Measurements from ENCODE around the gene BTBD17.
"Not testable (repeated sequence)": the region's sequence is repeated elsewhere in the genome, so short reads cannot be mapped to it uniquely, and the experiment has no call there.

The BTBD17 gene

GRCh38 chr17:74361230-74362068, at the start of gene BTBD17:
Gene BTBD17, minus strand, starts transcription at chr17:74361868. Its CDS starts 49 bp downstream, at chr17:74361819.
- Histone ChIP-seq H3K27me3 (ENCODE audit: low read depth, low read length) (peaks cover 43% of the 10 kb centered on the region), H3K27ac (ENCODE audit: low read length) (no peak within 1 kb of the TSS), H3K9me3 (ENCODE audit: control insufficient read depth in 1 of 2, low read length in 2 of 2) (no peaks in the 10 kb centered on the region), H3K36me3 (ENCODE audit: control insufficient read depth in 1 of 2, insufficient read depth in 2 of 2, low read length in 2 of 2) (no peaks in the 10 kb centered on the region), H3K4me1 (ENCODE audit: control insufficient read depth in 1 of 2, insufficient read depth in 2 of 2, low read length in 2 of 2) (peaks cover 0 to 19% of the 10 kb centered on the region in 2 donors), H3K4me3 (ENCODE audit: low read depth in 1 of 2, low read length in 2 of 2) (no peak within 1 kb of the TSS)

- Histone ChIP-seq H3K36me3 (ENCODE audit: control insufficient read depth in 1 of 2, insufficient read depth in 2 of 2, low read length in 2 of 2) (no peaks in the 10 kb centered on the region), H3K27me3 (ENCODE audit: low read depth, low read length) (no peaks in the 10 kb centered on the region), H3K4me1 (ENCODE audit: control insufficient read depth in 1 of 2, insufficient read depth in 2 of 2, low read length in 2 of 2) (no peaks in the 10 kb centered on the region), H3K9me3 (ENCODE audit: control insufficient read depth in 1 of 2, low read length in 2 of 2) (no peaks in the 10 kb centered on the region), H3K4me3 (ENCODE audit: low read depth in 1 of 2, low read length in 2 of 2) (no peak overlapping the region), H3K27ac (ENCODE audit: low read length) (no peak overlapping the region)
Observed at GRCh38 chr17:74410001-74410443, 48.4 kb upstream of the BTBD17 start.

- no peaks in the 10 kb centered on the region for H3K27me3 ChIP-seq (ENCODE audit: low read depth, low read length)
- no peaks in the 10 kb centered on the region for H3K9me3 ChIP-seq (ENCODE audit: control insufficient read depth in 1 of 2, low read length in 2 of 2)
- H3K4me3 ChIP-seq (ENCODE audit: low read depth in 1 of 2, low read length in 2 of 2): no peak overlapping the region
- no peaks in the 10 kb centered on the region for H3K4me1 ChIP-seq (ENCODE audit: control insufficient read depth in 1 of 2, insufficient read depth in 2 of 2, low read length in 2 of 2)
- H3K27ac ChIP-seq (ENCODE audit: low read length): no peak overlapping the region
- H3K36me3 ChIP-seq (ENCODE audit: control insufficient read depth in 1 of 2, insufficient read depth in 2 of 2, low read length in 2 of 2): no peaks in the 10 kb centered on the region
Observed at GRCh38 chr17:74408815-74409214, 47.1 kb upstream of the BTBD17 start.

GRCh38 chr17:74408262-74408661, 46.6 kb upstream of the BTBD17 start:
- Histone ChIP-seq H3K36me3 (ENCODE audit: control insufficient read depth in 1 of 2, insufficient read depth in 2 of 2, low read length in 2 of 2) (no peaks in the 10 kb centered on the region), H3K4me1 (ENCODE audit: control insufficient read depth in 1 of 2, insufficient read depth in 2 of 2, low read length in 2 of 2) (no peaks in the 10 kb centered on the region), H3K9me3 (ENCODE audit: control insufficient read depth in 1 of 2, low read length in 2 of 2) (no peaks in the 10 kb centered on the region), H3K27me3 (ENCODE audit: low read depth, low read length) (no peaks in the 10 kb centered on the region), H3K27ac (ENCODE audit: low read length) (no peak overlapping the region), H3K4me3 (ENCODE audit: low read depth in 1 of 2, low read length in 2 of 2) (no peak overlapping the region)

GRCh38 chr17:74407384-74407783, 45.7 kb upstream of the BTBD17 start:
- Histone ChIP-seq H3K9me3 (ENCODE audit: control insufficient read depth in 1 of 2, low read length in 2 of 2) (no peaks in the 10 kb centered on the region), H3K4me3 (ENCODE audit: low read depth in 1 of 2, low read length in 2 of 2) (no peak overlapping the region), H3K4me1 (ENCODE audit: control insufficient read depth in 1 of 2, insufficient read depth in 2 of 2, low read length in 2 of 2) (no peaks in the 10 kb centered on the region), H3K36me3 (ENCODE audit: control insufficient read depth in 1 of 2, insufficient read depth in 2 of 2, low read length in 2 of 2) (no peaks in the 10 kb centered on the region), H3K27me3 (ENCODE audit: low read depth, low read length) (no peaks in the 10 kb centered on the region), H3K27ac (ENCODE audit: low read length) (no peak overlapping the region)

- H3K9me3 ChIP-seq (ENCODE audit: control insufficient read depth in 1 of 2, low read length in 2 of 2); H3K27ac ChIP-seq (ENCODE audit: low read length); H3K4me3 ChIP-seq (ENCODE audit: low read depth in 1 of 2, low read length in 2 of 2); H3K4me1 ChIP-seq (ENCODE audit: control insufficient read depth in 1 of 2, insufficient read depth in 2 of 2, low read length in 2 of 2); H3K27me3 ChIP-seq (ENCODE audit: low read depth, low read length); H3K36me3 ChIP-seq (ENCODE audit: control insufficient read depth in 1 of 2, insufficient read depth in 2 of 2, low read length in 2 of 2): not testable (repeated sequence)
Observed at GRCh38 chr17:74405311-74405710, 43.6 kb upstream of the BTBD17 start.

- H3K36me3 ChIP-seq (ENCODE audit: control insufficient read depth in 1 of 2, insufficient read depth in 2 of 2, low read length in 2 of 2): no peaks in the 10 kb centered on the region
- H3K27me3 ChIP-seq (ENCODE audit: low read depth, low read length): no peaks in the 10 kb centered on the region
- no peaks in the 10 kb centered on the region for H3K4me1 ChIP-seq (ENCODE audit: control insufficient read depth in 1 of 2, insufficient read depth in 2 of 2, low read length in 2 of 2)
- no peak overlapping the region for H3K4me3 ChIP-seq (ENCODE audit: low read depth in 1 of 2, low read length in 2 of 2)
- no peaks in the 10 kb centered on the region for H3K9me3 ChIP-seq (ENCODE audit: control insufficient read depth in 1 of 2, low read length in 2 of 2)
- H3K27ac ChIP-seq (ENCODE audit: low read length): no peak overlapping the region
Observed at GRCh38 chr17:74404789-74405188, 43.1 kb upstream of the BTBD17 start.

GRCh38 chr17:74404218-74404617, 42.5 kb upstream of the BTBD17 start:
- H3K27me3 ChIP-seq (ENCODE audit: low read depth, low read length): no peaks in the 10 kb centered on the region
- no peaks in the 10 kb centered on the region for H3K4me1 ChIP-seq (ENCODE audit: control insufficient read depth in 1 of 2, insufficient read depth in 2 of 2, low read length in 2 of 2)
- H3K36me3 ChIP-seq (ENCODE audit: control insufficient read depth in 1 of 2, insufficient read depth in 2 of 2, low read length in 2 of 2): no peaks in the 10 kb centered on the region
- no peak overlapping the region for H3K4me3 ChIP-seq (ENCODE audit: low read depth in 1 of 2, low read length in 2 of 2)
- no peak overlapping the region for H3K27ac ChIP-seq (ENCODE audit: low read length)
- no peaks in the 10 kb centered on the region for H3K9me3 ChIP-seq (ENCODE audit: control insufficient read depth in 1 of 2, low read length in 2 of 2)

GRCh38 chr17:74403512-74404137, 42.0 kb upstream of the BTBD17 start:
- Histone ChIP-seq H3K36me3 (ENCODE audit: control insufficient read depth in 1 of 2, insufficient read depth in 2 of 2, low read length in 2 of 2) (no peaks in the 10 kb centered on the region), H3K27me3 (ENCODE audit: low read depth, low read length) (no peaks in the 10 kb centered on the region), H3K4me1 (ENCODE audit: control insufficient read depth in 1 of 2, insufficient read depth in 2 of 2, low read length in 2 of 2) (no peaks in the 10 kb centered on the region), H3K27ac (ENCODE audit: low read length) (no peak overlapping the region), H3K9me3 (ENCODE audit: control insufficient read depth in 1 of 2, low read length in 2 of 2) (no peaks in the 10 kb centered on the region), H3K4me3 (ENCODE audit: low read depth in 1 of 2, low read length in 2 of 2) (no peak overlapping the region)

- Histone ChIP-seq H3K36me3 (ENCODE audit: control insufficient read depth in 1 of 2, insufficient read depth in 2 of 2, low read length in 2 of 2) (no peaks in the 10 kb centered on the region), H3K4me1 (ENCODE audit: control insufficient read depth in 1 of 2, insufficient read depth in 2 of 2, low read length in 2 of 2) (no peaks in the 10 kb centered on the region), H3K27ac (ENCODE audit: low read length) (no peak overlapping the region), H3K27me3 (ENCODE audit: low read depth, low read length) (no peaks in the 10 kb centered on the region), H3K4me3 (ENCODE audit: low read depth in 1 of 2, low read length in 2 of 2) (no peak overlapping the region), H3K9me3 (ENCODE audit: control insufficient read depth in 1 of 2, low read length in 2 of 2) (no peaks in the 10 kb centered on the region)
Observed at GRCh38 chr17:74402048-74402447, 40.4 kb upstream of the BTBD17 start.

- Histone ChIP-seq H3K27ac (ENCODE audit: low read length) (no peak overlapping the region), H3K4me3 (ENCODE audit: low read depth in 1 of 2, low read length in 2 of 2) (no peak overlapping the region), H3K9me3 (ENCODE audit: control insufficient read depth in 1 of 2, low read length in 2 of 2) (no peaks in the 10 kb centered on the region), H3K27me3 (ENCODE audit: low read depth, low read length) (no peaks in the 10 kb centered on the region), H3K4me1 (ENCODE audit: control insufficient read depth in 1 of 2, insufficient read depth in 2 of 2, low read length in 2 of 2) (no peaks in the 10 kb centered on the region), H3K36me3 (ENCODE audit: control insufficient read depth in 1 of 2, insufficient read depth in 2 of 2, low read length in 2 of 2) (no peaks in the 10 kb centered on the region)
Observed at GRCh38 chr17:74396567-74396966, 34.9 kb upstream of the BTBD17 start.

Data from muscle layer of duodenum (tissue), 2 donors.